ENCODE data around the gene NAT16.
"Not testable (repeated sequence)": the region's sequence is repeated elsewhere in the genome, so short reads cannot be mapped to it uniquely, and the experiment has no call there.

Gene NAT16

GRCh38 chr7:101208794-101209193, 28.7 kb upstream of the NAT16 start:
- no peaks in the 10 kb centered on the region for H3K9me3 Mint-ChIP-seq (ENCODE audit: low read depth)
- H3K27me3 Mint-ChIP-seq = peaks cover 1% of the 10 kb centered on the region
- peaks cover 2% of the 10 kb centered on the region for H3K4me1 Mint-ChIP-seq (ENCODE audit: low read depth)
- peaks cover 5% of the 10 kb centered on the region for H3K36me3 Mint-ChIP-seq
- no peak overlapping the region for H3K4me3 Mint-ChIP-seq
- no peak overlapping the region for H3K27ac Mint-ChIP-seq

GRCh38 chr7:101207459-101207858, 27.4 kb upstream of the NAT16 start:
- Mint-ChIP-seq H3K27me3 (peaks cover 5% of the 10 kb centered on the region), H3K27ac (no peak overlapping the region), H3K9me3 (ENCODE audit: low read depth) (no peaks in the 10 kb centered on the region), H3K4me3 (no peak overlapping the region), H3K36me3 (peaks cover 5% of the 10 kb centered on the region), H3K4me1 (ENCODE audit: low read depth) (peaks cover 4% of the 10 kb centered on the region)

GRCh38 chr7:101206665-101207042, 26.6 kb upstream of the NAT16 start:
- peaks cover 5% of the 10 kb centered on the region for H3K27me3 Mint-ChIP-seq
- H3K27ac Mint-ChIP-seq = no peak overlapping the region
- H3K4me3 Mint-ChIP-seq = no peak overlapping the region
- H3K4me1 Mint-ChIP-seq (ENCODE audit: low read depth) = peaks cover 4% of the 10 kb centered on the region
- peaks cover 5% of the 10 kb centered on the region for H3K36me3 Mint-ChIP-seq
- no peaks in the 10 kb centered on the region for H3K9me3 Mint-ChIP-seq (ENCODE audit: low read depth)

- no peak overlapping the region for H3K4me3 Mint-ChIP-seq
Measured at GRCh38 chr7:101205901-101206664, 26.0 kb upstream of the NAT16 start.

GRCh38 chr7:101203740-101204738, 23.9 kb upstream of the NAT16 start:
- not testable (repeated sequence) for H3K4me1 Mint-ChIP-seq (ENCODE audit: low read depth); H3K27ac Mint-ChIP-seq; H3K36me3 Mint-ChIP-seq; H3K9me3 Mint-ChIP-seq (ENCODE audit: low read depth)
- Mint-ChIP-seq H3K27me3 (peaks cover 11% of the 10 kb centered on the region), H3K4me3 (peak overlapping the region; percentile 30)

More at GRCh38 chr7:101205901-101206664, 26.0 kb upstream of the NAT16 start:
- Mint-ChIP-seq H3K36me3 (peaks cover 5% of the 10 kb centered on the region), H3K9me3 (ENCODE audit: low read depth) (no peaks in the 10 kb centered on the region), H3K27ac (no peak overlapping the region), H3K4me1 (ENCODE audit: low read depth) (peaks cover 4% of the 10 kb centered on the region), H3K27me3 (peaks cover 5% of the 10 kb centered on the region)

GRCh38 chr7:101202603-101202918, 22.5 kb upstream of the NAT16 start:
- Mint-ChIP-seq H3K9me3 (ENCODE audit: low read depth) (no peaks in the 10 kb centered on the region), H3K27me3 (peaks cover 11% of the 10 kb centered on the region), H3K4me3 (no peak overlapping the region), H3K27ac (no peak overlapping the region), H3K36me3 (peaks cover 3% of the 10 kb centered on the region), H3K4me1 (ENCODE audit: low read depth) (peaks cover 9% of the 10 kb centered on the region)

GRCh38 chr7:101201695-101202602, 21.9 kb upstream of the NAT16 start:
- no peaks in the 10 kb centered on the region for H3K9me3 Mint-ChIP-seq (ENCODE audit: low read depth)
- peaks cover 3% of the 10 kb centered on the region for H3K36me3 Mint-ChIP-seq
- no peak overlapping the region for H3K4me3 Mint-ChIP-seq
- no peak overlapping the region for H3K27ac Mint-ChIP-seq
- H3K4me1 Mint-ChIP-seq (ENCODE audit: low read depth) = peaks cover 9% of the 10 kb centered on the region
- H3K27me3 Mint-ChIP-seq = peaks cover 13% of the 10 kb centered on the region

- peak within 1 kb of the TSS; percentile 54 for H3K4me3 Mint-ChIP-seq
- H3K9me3 Mint-ChIP-seq (ENCODE audit: low read depth) = no peaks in the 10 kb centered on the region
- peaks cover 13% of the 10 kb centered on the region for H3K27me3 Mint-ChIP-seq
- peaks cover 9% of the 10 kb centered on the region for H3K4me1 Mint-ChIP-seq (ENCODE audit: low read depth)
- H3K27ac Mint-ChIP-seq = no peak within 1 kb of the TSS
- H3K36me3 Mint-ChIP-seq = no peaks in the 10 kb centered on the region
Measured at GRCh38 chr7:101200862-101201599, 20.9 kb upstream of the NAT16 start, which contains the start of gene MOGAT3. TSS of gene MOGAT3 (minus strand) at chr7:101201036. CDS start at chr7:101200854, 182 bp downstream.

- Mint-ChIP-seq H3K9me3 (ENCODE audit: low read depth) (no peaks in the 10 kb centered on the region), H3K4me1 (ENCODE audit: low read depth) (peaks cover 9% of the 10 kb centered on the region), H3K36me3 (no peaks in the 10 kb centered on the region), H3K27ac (no peak overlapping the region), H3K27me3 (peaks cover 13% of the 10 kb centered on the region), H3K4me3 (no peak overlapping the region)
Measured at GRCh38 chr7:101200504-101200861, 20.4 kb upstream of the NAT16 start.

- not testable (repeated sequence) for H3K36me3 Mint-ChIP-seq; H3K4me1 Mint-ChIP-seq (ENCODE audit: low read depth)
Measured at GRCh38 chr7:101199522-101199921, 19.4 kb upstream of the NAT16 start.

GRCh38 chr7:101198476-101198875, 18.4 kb upstream of the NAT16 start:
- H3K27ac Mint-ChIP-seq = no peak overlapping the region
- peaks cover 5% of the 10 kb centered on the region for H3K4me1 Mint-ChIP-seq (ENCODE audit: low read depth)
- H3K36me3 Mint-ChIP-seq = no peaks in the 10 kb centered on the region
- no peak overlapping the region for H3K4me3 Mint-ChIP-seq
- peaks cover 15% of the 10 kb centered on the region for H3K27me3 Mint-ChIP-seq
- H3K9me3 Mint-ChIP-seq (ENCODE audit: low read depth) = no peaks in the 10 kb centered on the region

More at GRCh38 chr7:101199522-101199921, 19.4 kb upstream of the NAT16 start:
- not testable (repeated sequence) for H3K27ac Mint-ChIP-seq; H3K4me3 Mint-ChIP-seq; H3K9me3 Mint-ChIP-seq (ENCODE audit: low read depth)
- H3K27me3 Mint-ChIP-seq = peaks cover 16% of the 10 kb centered on the region

GRCh38 chr7:101197991-101198390, 17.9 kb upstream of the NAT16 start:
- no peak overlapping the region for H3K4me3 Mint-ChIP-seq
- no peak overlapping the region for H3K27ac Mint-ChIP-seq
- H3K27me3 Mint-ChIP-seq = peaks cover 15% of the 10 kb centered on the region
- no peaks in the 10 kb centered on the region for H3K9me3 Mint-ChIP-seq (ENCODE audit: low read depth)
- peaks cover 5% of the 10 kb centered on the region for H3K4me1 Mint-ChIP-seq (ENCODE audit: low read depth)
- H3K36me3 Mint-ChIP-seq = no peaks in the 10 kb centered on the region

- Mint-ChIP-seq H3K36me3 (no peaks in the 10 kb centered on the region), H3K4me3 (no peak overlapping the region), H3K4me1 (ENCODE audit: low read depth) (peaks cover 5% of the 10 kb centered on the region), H3K27ac (no peak overlapping the region), H3K27me3 (peaks cover 10% of the 10 kb centered on the region), H3K9me3 (ENCODE audit: low read depth) (no peaks in the 10 kb centered on the region)
Measured at GRCh38 chr7:101195884-101196283, 15.8 kb upstream of the NAT16 start.

- Mint-ChIP-seq H3K36me3 (no peaks in the 10 kb centered on the region), H3K27ac (no peak overlapping the region), H3K4me3 (no peak overlapping the region), H3K27me3 (peaks cover 9% of the 10 kb centered on the region), H3K9me3 (ENCODE audit: low read depth) (no peaks in the 10 kb centered on the region), H3K4me1 (ENCODE audit: low read depth) (peaks cover 2% of the 10 kb centered on the region)
Measured at GRCh38 chr7:101189109-101189508, 9.0 kb upstream of the NAT16 start.

Measured in activated naive CD8-positive, alpha-beta T cell (primary cell).